ENCODE results near the gene RNFT2.

GRCh38 chr12:116697716-116698115 is 40.4 kb upstream of the RNFT2 start:
- TF ChIP-seq POLR2A (IDR thresholded peaks at IDR 0.05) (no peak), CTCF (IDR thresholded peaks at IDR 0.05) (no peak)

Measured in Peyer's patch (tissue), 4 donors.